Astrocyte (in vitro differentiated cells and primary cell): ENCODE measurements around the gene MYL7. TPM values are rescaled to one million over a fixed set of nuclear protein-coding genes. Genes with fewer than 3 reads are reported as not detected.

Source experiments
- DNase-seq: peaks from one replicate; pipeline ENCODE4 v3.0.0-alpha.2; 2010; ENCODE audit warnings: low read depth
- FAIRE-seq: peaks from 2 replicates; lab custom pipeline; 2011; peaks lifted over from hg19 to GRCh38; lab: Jason Lieb, UNC
- H2AFZ ChIP-seq: 2 replicates; pipeline ENCODE4 v1.6.0; 2012; ENCODE audit warnings: low read depth, low read length, inconsistent platforms
- H3K27ac ChIP-seq: 2 replicates; pipeline ENCODE4 v1.5.1; 2011; ENCODE audit warnings: low read depth, low read length, inconsistent platforms
- H3K27me3 ChIP-seq: 2 replicates; pipeline ENCODE4 v1.6.0; 2011; ENCODE audit warnings: low read length, inconsistent platforms; ENCODE audit not compliant: insufficient read depth
- H3K36me3 ChIP-seq: 2 replicates; pipeline ENCODE4 v1.5.1; 2011; ENCODE audit warnings: low read length, inconsistent platforms; ENCODE audit not compliant: insufficient read depth
- H3K4me1 ChIP-seq: 2 replicates; pipeline ENCODE4 v1.5.1; 2011; ENCODE audit warnings: low read length, inconsistent platforms; ENCODE audit not compliant: insufficient read depth
- H3K4me2 ChIP-seq: 2 replicates; pipeline ENCODE4 v1.6.0; 2012; ENCODE audit warnings: low read length, inconsistent platforms
- H3K4me3 ChIP-seq: 2 replicates; pipeline ENCODE4 v1.5.1; 2011; ENCODE audit warnings: low read depth, mild to moderate bottlenecking, low read length, inconsistent platforms; ENCODE audit not compliant: insufficient read depth
- H3K79me2 ChIP-seq: 2 replicates; pipeline ENCODE4 v1.6.0; 2012; ENCODE audit warnings: mild to moderate bottlenecking, low read length, inconsistent platforms; ENCODE audit not compliant: insufficient read depth
- H3K9ac ChIP-seq: 2 replicates; pipeline ENCODE4 v1.6.0; 2012; ENCODE audit warnings: mild to moderate bottlenecking, low read length, inconsistent platforms
- H3K9me3 ChIP-seq: 2 replicates; pipeline ENCODE4 v1.5.1; 2012; ENCODE audit warnings: low read depth, mild to moderate bottlenecking, low read length, inconsistent platforms; ENCODE audit not compliant: insufficient read depth
- H4K20me1 ChIP-seq: 2 replicates; pipeline ENCODE4 v1.6.0; 2012; ENCODE audit warnings: low read length, inconsistent platforms; ENCODE audit not compliant: insufficient read depth
- H3K27ac Mint-ChIP-seq: one replicate; pipeline ENCODE4 v1.8.0; 2021; ENCODE audit warnings: mild to moderate bottlenecking, mixed read lengths; ENCODE audit not compliant: unreplicated experiment
- H3K27me3 Mint-ChIP-seq: one replicate; pipeline ENCODE4 v1.8.0; 2021; ENCODE audit warnings: low read depth, mixed read lengths; ENCODE audit not compliant: unreplicated experiment
- H3K36me3 Mint-ChIP-seq: one replicate; pipeline ENCODE4 v1.8.0; 2021; ENCODE audit warnings: low read depth, mixed read lengths; ENCODE audit not compliant: unreplicated experiment
- H3K4me1 Mint-ChIP-seq: one replicate; pipeline ENCODE4 v1.8.0; 2021; ENCODE audit warnings: low read depth, mixed read lengths; ENCODE audit not compliant: unreplicated experiment
- H3K4me3 Mint-ChIP-seq: one replicate; pipeline ENCODE4 v1.8.0; 2021; ENCODE audit warnings: mild to moderate bottlenecking, moderate library complexity, mixed read lengths; ENCODE audit not compliant: unreplicated experiment
- H3K9me3 Mint-ChIP-seq: one replicate; pipeline ENCODE4 v1.8.0; 2021; ENCODE audit warnings: mild to moderate bottlenecking, mixed read lengths; ENCODE audit not compliant: unreplicated experiment
- EZH2 ChIP-seq: IDR thresholded peaks from 2 replicates; pipeline ENCODE4 v1.6.1; 2012; ENCODE audit warnings: mild to moderate bottlenecking, low read length, inconsistent platforms; ENCODE audit not compliant: insufficient read depth
- total RNA-seq: library from RNA; stranded (reverse); gene quantifications from 2 replicates; pipeline ENCODE4 v1.2.1, GENCODE V29; 2021
- TF ChIP-seq, protein P1 (sequence below): IDR thresholded peaks from 2 replicates; pipeline ENCODE4 v1.5.1; 2011; ENCODE audit warnings: low read depth, mild to moderate bottlenecking, inconsistent platforms, low read length, moderate library complexity; ENCODE audit not compliant: insufficient read depth

Gene MYL7
- total RNA-seq, 1 donor from 2014 or later, result 60.0 TPM

DNA sequence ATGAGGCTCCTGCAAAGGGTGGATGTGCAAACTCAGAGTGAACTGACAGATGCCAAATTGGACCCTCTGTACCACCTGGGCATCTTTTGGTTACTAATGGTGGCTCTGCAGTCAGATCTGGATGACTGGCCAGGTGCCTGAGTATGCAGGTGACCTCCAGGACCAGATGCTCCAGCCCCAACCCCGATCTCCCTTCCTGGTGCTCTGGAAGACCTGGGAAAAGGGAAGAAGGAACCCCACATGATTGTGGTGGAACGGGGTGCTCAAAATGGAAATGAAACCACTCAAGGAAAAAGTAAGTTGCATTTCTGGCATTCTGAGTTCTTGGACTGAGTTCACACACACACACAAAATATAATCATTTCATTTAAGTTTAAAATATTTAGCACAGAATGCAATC, 46.8 kb downstream of the MYL7 start:
- Histone ChIP-seq H3K4me2 (no peak overlapping the region), H3K9ac (no peak overlapping the region), H2AFZ (no peak overlapping the region), H4K20me1 (no peaks in the 10 kb centered on the region), H3K4me1 (peaks cover 2% of the 10 kb centered on the region), H3K27me3 (no peaks in the 10 kb centered on the region), H3K27ac (no peak overlapping the region), H3K4me3 (no peak overlapping the region), H3K36me3 (no peaks in the 10 kb centered on the region), H3K79me2 (no peaks in the 10 kb centered on the region), H3K9me3 (no peaks in the 10 kb centered on the region)
- Mint-ChIP-seq H3K36me3 (no peaks in the 10 kb centered on the region), H3K27ac (no peak overlapping the region), H3K4me1 (peaks cover 7% of the 10 kb centered on the region), H3K9me3 (peaks cover 3% of the 10 kb centered on the region), H3K4me3 (peak overlapping the region; percentile 21), H3K27me3 (no peaks in the 10 kb centered on the region)
- DNase-seq (no peak), FAIRE-seq (no peak)
- no peak for TF ChIP-seq EZH2
- TF ChIP-seq, protein P1, sequence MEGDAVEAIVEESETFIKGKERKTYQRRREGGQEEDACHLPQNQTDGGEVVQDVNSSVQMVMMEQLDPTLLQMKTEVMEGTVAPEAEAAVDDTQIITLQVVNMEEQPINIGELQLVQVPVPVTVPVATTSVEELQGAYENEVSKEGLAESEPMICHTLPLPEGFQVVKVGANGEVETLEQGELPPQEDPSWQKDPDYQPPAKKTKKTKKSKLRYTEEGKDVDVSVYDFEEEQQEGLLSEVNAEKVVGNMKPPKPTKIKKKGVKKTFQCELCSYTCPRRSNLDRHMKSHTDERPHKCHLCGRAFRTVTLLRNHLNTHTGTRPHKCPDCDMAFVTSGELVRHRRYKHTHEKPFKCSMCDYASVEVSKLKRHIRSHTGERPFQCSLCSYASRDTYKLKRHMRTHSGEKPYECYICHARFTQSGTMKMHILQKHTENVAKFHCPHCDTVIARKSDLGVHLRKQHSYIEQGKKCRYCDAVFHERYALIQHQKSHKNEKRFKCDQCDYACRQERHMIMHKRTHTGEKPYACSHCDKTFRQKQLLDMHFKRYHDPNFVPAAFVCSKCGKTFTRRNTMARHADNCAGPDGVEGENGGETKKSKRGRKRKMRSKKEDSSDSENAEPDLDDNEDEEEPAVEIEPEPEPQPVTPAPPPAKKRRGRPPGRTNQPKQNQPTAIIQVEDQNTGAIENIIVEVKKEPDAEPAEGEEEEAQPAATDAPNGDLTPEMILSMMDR, result no peak

DNA sequence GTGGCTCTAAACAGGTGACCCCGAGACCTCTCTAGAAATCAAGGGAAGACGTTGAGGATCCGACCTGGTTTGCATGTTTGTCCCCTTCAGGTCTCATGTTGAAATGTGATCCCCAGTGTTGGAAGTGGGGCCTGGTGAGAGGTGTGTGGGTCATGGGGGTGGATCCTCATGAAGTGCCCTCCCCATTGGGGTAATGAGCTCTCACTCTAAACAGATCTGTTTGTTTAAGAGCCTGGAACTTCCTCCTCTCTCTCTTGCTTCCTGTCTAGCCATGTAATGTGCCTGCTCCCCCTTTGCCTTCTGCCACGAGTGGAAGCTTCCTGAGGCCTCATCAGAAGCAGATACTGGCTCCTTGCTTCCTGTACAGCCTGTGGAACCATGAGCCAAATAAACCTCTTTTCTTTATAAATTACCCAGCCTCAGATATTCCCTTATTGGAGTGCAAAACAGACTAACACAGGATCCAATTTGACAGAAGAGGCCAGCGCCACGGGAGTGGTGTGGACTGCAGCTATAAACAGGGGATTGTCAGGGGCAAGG, 48.0 kb downstream of the MYL7 start:
- H3K9ac ChIP-seq, result no peak overlapping the region
- H3K4me2 ChIP-seq, result no peak overlapping the region
- no peaks in the 10 kb centered on the region for H3K79me2 ChIP-seq
- H3K4me3 ChIP-seq, result no peak overlapping the region
- no peak overlapping the region for H3K27ac Mint-ChIP-seq
- no peaks in the 10 kb centered on the region for H3K27me3 ChIP-seq
- no peaks in the 10 kb centered on the region for H4K20me1 ChIP-seq
- H3K4me1 ChIP-seq, result peaks cover 11% of the 10 kb centered on the region
- H3K9me3 Mint-ChIP-seq, result peaks cover 3% of the 10 kb centered on the region
- TF ChIP-seq, protein P1, result no peak
- TF ChIP-seq EZH2, result no peak
- no peak overlapping the region for H2AFZ ChIP-seq
- DNase-seq (no peak), FAIRE-seq (no peak)
- H3K27me3 Mint-ChIP-seq, result no peaks in the 10 kb centered on the region
- H3K36me3 ChIP-seq, result no peaks in the 10 kb centered on the region
- no peak overlapping the region for H3K4me3 Mint-ChIP-seq
- peaks cover 15% of the 10 kb centered on the region for H3K4me1 Mint-ChIP-seq
- H3K36me3 Mint-ChIP-seq, result no peaks in the 10 kb centered on the region
- no peak overlapping the region for H3K27ac ChIP-seq
- H3K9me3 ChIP-seq, result no peaks in the 10 kb centered on the region

Other genes with a start within 250 kb of the MYL7 start
- gene URGCP, start 234.7 kb downstream of the MYL7 start, total RNA-seq, result 23.0 and 24.0 TPM in 2 replicates
- gene UBE2D4, start 214.9 kb downstream of the MYL7 start, total RNA-seq, result 13.9 and 14.0 TPM in 2 replicates
- gene SPDYE1, start 143.4 kb downstream of the MYL7 start, total RNA-seq, result not detected in 2 replicates
- gene DBNL, start 96.6 kb downstream of the MYL7 start, total RNA-seq, result 85.0 and 94.9 TPM in 2 replicates
- gene PGAM2, start 75.8 kb downstream of the MYL7 start, total RNA-seq, result 0.70 and 0.79 TPM in 2 replicates
- 9.6 and 10.6 TPM in 2 replicates for gene POLM, start 58.8 kb downstream of the MYL7 start, total RNA-seq
- 65.0 and 102 TPM in 2 replicates for gene AEBP1, start 37.0 kb downstream of the MYL7 start, total RNA-seq
- gene POLD2, start 17.8 kb downstream of the MYL7 start, total RNA-seq, result 59.9 and 67.7 TPM in 2 replicates
- gene GCK, start 48.1 kb upstream of the MYL7 start, total RNA-seq, result 0.24 TPM in 1 of 2 replicates, not detected in the other
- 215 and 216 TPM in 2 replicates for gene YKT6, start 59.6 kb upstream of the MYL7 start, total RNA-seq
- gene CAMK2B, start 184.3 kb upstream of the MYL7 start, total RNA-seq, result 0.18 TPM in 1 of 2 replicates, not detected in the other